ENCODE data around the gene UNC5B.

UNC5B gene

GRCh38 chr10:71291528-71291900, 79.1 kb downstream of the UNC5B start:
- Histone ChIP-seq H2AFZ (no peak overlapping the region), H3K4me2 (ENCODE audit: low read length) (no peak overlapping the region), H3K27ac (no peak overlapping the region), H3K4me3 (ENCODE audit: low read depth, low read length) (no peak overlapping the region), H3K36me3 (ENCODE audit: control insufficient read depth, insufficient read depth, low read length) (no peaks in the 10 kb centered on the region), H3K9ac (no peak overlapping the region), H3K79me2 (no peaks in the 10 kb centered on the region), H3K27me3 (ENCODE audit: control insufficient read depth, insufficient read depth, low read length) (no peaks in the 10 kb centered on the region), H3K4me1 (no peaks in the 10 kb centered on the region), H3K9me3 (ENCODE audit: control insufficient read depth, low read length) (no peaks in the 10 kb centered on the region)
- no peak for TF ChIP-seq CTCF (IDR thresholded peaks at IDR 0.05)

- Histone ChIP-seq H3K79me2 (no peaks in the 10 kb centered on the region), H3K27ac (no peak overlapping the region), H3K27me3 (ENCODE audit: control insufficient read depth, insufficient read depth, low read length) (no peaks in the 10 kb centered on the region), H3K4me1 (no peaks in the 10 kb centered on the region), H3K9ac (no peak overlapping the region), H3K36me3 (ENCODE audit: control insufficient read depth, insufficient read depth, low read length) (no peaks in the 10 kb centered on the region), H3K4me3 (ENCODE audit: low read depth, low read length) (no peak overlapping the region), H3K9me3 (ENCODE audit: control insufficient read depth, low read length) (no peaks in the 10 kb centered on the region), H3K4me2 (ENCODE audit: low read length) (no peak overlapping the region), H2AFZ (no peak overlapping the region)
- TF ChIP-seq CTCF (IDR thresholded peaks at IDR 0.05): no peak
These were observed 80.5 kb downstream of the UNC5B start for GRCh38 chr10:71292624-71293445.

GRCh38 chr10:71293446-71294084, 81.2 kb downstream of the UNC5B start:
- Histone ChIP-seq H2AFZ (no peak overlapping the region), H3K9ac (no peak overlapping the region), H3K27ac (no peak overlapping the region), H3K36me3 (ENCODE audit: control insufficient read depth, insufficient read depth, low read length) (no peaks in the 10 kb centered on the region), H3K4me2 (ENCODE audit: low read length) (no peak overlapping the region), H3K4me3 (ENCODE audit: low read depth, low read length) (no peak overlapping the region), H3K9me3 (ENCODE audit: control insufficient read depth, low read length) (no peaks in the 10 kb centered on the region), H3K4me1 (no peaks in the 10 kb centered on the region), H3K27me3 (ENCODE audit: control insufficient read depth, insufficient read depth, low read length) (no peaks in the 10 kb centered on the region), H3K79me2 (no peaks in the 10 kb centered on the region)
- TF ChIP-seq CTCF (IDR thresholded peaks at IDR 0.05): no peak

GRCh38 chr10:71294091-71294561, 81.8 kb downstream of the UNC5B start:
- Histone ChIP-seq H3K4me3 (ENCODE audit: low read depth, low read length) (no peak overlapping the region), H3K36me3 (ENCODE audit: control insufficient read depth, insufficient read depth, low read length) (no peaks in the 10 kb centered on the region), H3K4me1 (no peaks in the 10 kb centered on the region), H3K27me3 (ENCODE audit: control insufficient read depth, insufficient read depth, low read length) (no peaks in the 10 kb centered on the region), H3K9me3 (ENCODE audit: control insufficient read depth, low read length) (no peaks in the 10 kb centered on the region), H3K4me2 (ENCODE audit: low read length) (no peak overlapping the region), H2AFZ (no peak overlapping the region), H3K27ac (no peak overlapping the region), H3K79me2 (no peaks in the 10 kb centered on the region), H3K9ac (no peak overlapping the region)
- no peak for TF ChIP-seq CTCF (IDR thresholded peaks at IDR 0.05)
